ENCODE results near the gene BBOX1.

GRCh38 chr11:27089746-27090145 lies 49.1 kb downstream of the BBOX1 start:
- TF ChIP-seq POLR2A (IDR thresholded peaks at IDR 0.05; ENCODE audit: low read depth, low read length): no peak
- no peak for TF ChIP-seq POLR2AphosphoS5 (IDR thresholded peaks at IDR 0.05; ENCODE audit: low read depth, low read length)
- TF ChIP-seq TAF1 (IDR thresholded peaks at IDR 0.05; ENCODE audit: low read depth, low read length): no peak
- TF ChIP-seq SPI1 (IDR thresholded peaks at IDR 0.05; ENCODE audit: low read depth, low read length): no peak
- TF ChIP-seq PAX5 (IDR thresholded peaks at IDR 0.05; ENCODE audit: insufficient read depth, low read length, severe bottlenecking): no peak
